OCI-LY3 (cell line): Measurements from ENCODE around the gene BZW2.

ENCODE experiments used
- EZH2phosphoT487 ChIP-seq: fragments of 200-600 bp; shearing (Covaris generic); IDR thresholded peaks from 2 replicates; pipeline ENCODE4 v1.6.1; 2018; ENCODE audit warnings: antibody characterized with exemption, mixed run types, low read depth
- TF ChIP-seq, protein P1 (sequence below): fragments of 200-600, 300-600 bp; sonication (generic); IDR thresholded peaks from 2 replicates; pipeline ENCODE4 v1.5.1; 2014; ENCODE audit warnings: antibody characterized with exemption, low read length, low read depth

GRCh38 chr7:16667355-16667754, 21.4 kb downstream of the BZW2 start:
- TF ChIP-seq, protein P1, sequence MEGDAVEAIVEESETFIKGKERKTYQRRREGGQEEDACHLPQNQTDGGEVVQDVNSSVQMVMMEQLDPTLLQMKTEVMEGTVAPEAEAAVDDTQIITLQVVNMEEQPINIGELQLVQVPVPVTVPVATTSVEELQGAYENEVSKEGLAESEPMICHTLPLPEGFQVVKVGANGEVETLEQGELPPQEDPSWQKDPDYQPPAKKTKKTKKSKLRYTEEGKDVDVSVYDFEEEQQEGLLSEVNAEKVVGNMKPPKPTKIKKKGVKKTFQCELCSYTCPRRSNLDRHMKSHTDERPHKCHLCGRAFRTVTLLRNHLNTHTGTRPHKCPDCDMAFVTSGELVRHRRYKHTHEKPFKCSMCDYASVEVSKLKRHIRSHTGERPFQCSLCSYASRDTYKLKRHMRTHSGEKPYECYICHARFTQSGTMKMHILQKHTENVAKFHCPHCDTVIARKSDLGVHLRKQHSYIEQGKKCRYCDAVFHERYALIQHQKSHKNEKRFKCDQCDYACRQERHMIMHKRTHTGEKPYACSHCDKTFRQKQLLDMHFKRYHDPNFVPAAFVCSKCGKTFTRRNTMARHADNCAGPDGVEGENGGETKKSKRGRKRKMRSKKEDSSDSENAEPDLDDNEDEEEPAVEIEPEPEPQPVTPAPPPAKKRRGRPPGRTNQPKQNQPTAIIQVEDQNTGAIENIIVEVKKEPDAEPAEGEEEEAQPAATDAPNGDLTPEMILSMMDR, result no peak
- TF ChIP-seq EZH2phosphoT487, result no peak
